K562 (cell line): ENCODE results near the gene SLC39A13. TPM values are rescaled to one million over a fixed set of nuclear protein-coding genes. Genes with fewer than 3 reads are reported as not detected.

ENCODE experiments used
- ATF1 ChIP-seq, 2 experiments: fragments of 450-650 bp in 1 of 2; IDR thresholded peaks; 2 replicates each; pipeline ENCODE4 v1.6.1; 2016; ENCODE audit warnings: missing compliant biosample characterization in 1 of 2, missing genetic modification characterization in 1 of 2
- BHLHE40 ChIP-seq: IDR thresholded peaks from 2 replicates; pipeline ENCODE4 v1.6.1; 2011; ENCODE audit warnings: low read length, improper control_type of control experiment
- CTBP1 ChIP-seq: fragments of 450-650 bp; IDR thresholded peaks from 2 replicates; pipeline ENCODE4 v1.6.1; 2016; ENCODE audit warnings: borderline replicate concordance
- E2F3 ChIP-seq: fragments of 250-450 bp; sonication (Bioruptor Pico); IDR thresholded peaks from 2 replicates; pipeline ENCODE4 v1.4.0; 2020; ENCODE audit warnings: mild to moderate bottlenecking
- ETV1 ChIP-seq: fragments of 450-650 bp; conservative IDR thresholded peaks from 2 replicates; pipeline ENCODE4 v1.6.1; 2016; ENCODE audit warnings: missing genetic modification characterization, control low read depth, low read depth, missing compliant biosample characterization
- HDGF ChIP-seq: fragments of 450-650 bp; IDR thresholded peaks from 2 replicates; pipeline ENCODE4 v1.6.1; 2016
- HMG20A ChIP-seq: fragments of 450-650 bp; formaldehyde crosslinking; conservative IDR thresholded peaks from 2 replicates; pipeline ENCODE4 v1.4.0; 2020; ENCODE audit warnings: mild to moderate bottlenecking, mixed read lengths
- KDM2B ChIP-seq: fragments of 250-450 bp; sonication (Bioruptor Pico); IDR thresholded peaks from 2 replicates; pipeline ENCODE4 v1.8.0; 2021; ENCODE audit warnings: mild to moderate bottlenecking, moderate library complexity
- KDM5B ChIP-seq: fragments of 200-600 bp; sonication (generic); IDR thresholded peaks from 2 replicates; pipeline ENCODE4 v1.6.1; 2012; ENCODE audit warnings: low read depth, mild to moderate bottlenecking, moderate library complexity, low read length, control low read depth, inconsistent platforms; ENCODE audit not compliant: insufficient replicate concordance
- LEF1 ChIP-seq: fragments of 450-650 bp; IDR thresholded peaks from 2 replicates; pipeline ENCODE4 v1.6.1; 2016; ENCODE audit warnings: mild to moderate bottlenecking
- MLLT1 ChIP-seq, 2 experiments: fragments of 450-650 bp; IDR thresholded peaks; 2 replicates each; pipeline ENCODE4 v1.6.1; 2016
- NR2F6 ChIP-seq: fragments of 450-650 bp; formaldehyde crosslinking; IDR thresholded peaks from 2 replicates; pipeline ENCODE4 v1.4.0; 2020; ENCODE audit warnings: mild to moderate bottlenecking
- PHF8 ChIP-seq: fragments of 200-600 bp; sonication (generic); IDR thresholded peaks from 2 replicates; pipeline ENCODE4 v1.6.1; 2012; ENCODE audit warnings: mixed run types, mild to moderate bottlenecking, inconsistent platforms, low read length, moderate library complexity, borderline replicate concordance
- SNRNP70 ChIP-seq: fragments of 200-400 bp; formaldehyde crosslinking; optimal IDR thresholded peaks from 2 replicates; pipeline ENCODE3; 2017; ENCODE audit warnings: low read depth, low read length
- TAF1 ChIP-seq: IDR thresholded peaks from 2 replicates; pipeline ENCODE4 v1.6.1; 2011; ENCODE audit warnings: mild to moderate bottlenecking, low read length, moderate library complexity; ENCODE audit not compliant: insufficient read depth, control insufficient read depth, severe bottlenecking; ENCODE audit errors: extremely low read depth
- VEZF1 ChIP-seq: fragments of 200-800 bp; sonication (Bioruptor generic); IDR thresholded peaks from 2 replicates; pipeline ENCODE4 v1.6.1; 2017; ENCODE audit warnings: missing genetic modification characterization, missing compliant biosample characterization
- YBX1 ChIP-seq: fragments of 450-650 bp; IDR thresholded peaks from 2 replicates; pipeline ENCODE4 v1.7.1; 2016; ENCODE audit warnings: mild to moderate bottlenecking
- ZMIZ1 ChIP-seq, 2 experiments: fragments of 150-350 bp in 1 of 2; IDR thresholded peaks; 2 replicates each; pipeline ENCODE4 v1.6.1; 2012 to 2016; ENCODE audit warnings: low read depth in 2 of 2, low read length in 2 of 2, mild to moderate bottlenecking in 1 of 2, moderate library complexity in 1 of 2
- ZNF143 ChIP-seq: sonication (generic); formaldehyde crosslinking; IDR thresholded peaks from 2 replicates; pipeline ENCODE4 v1.9.0; 2022; ENCODE audit warnings: mild to moderate bottlenecking, missing genetic modification reagents
- ZNF24 ChIP-seq: fragments of 450-650 bp; IDR thresholded peaks from 2 replicates; pipeline ENCODE4 v1.6.1; 2016
- ZNF263 ChIP-seq: sonication (generic); formaldehyde crosslinking; IDR thresholded peaks from 2 replicates; pipeline ENCODE4 v1.8.0; 2022; ENCODE audit warnings: mild to moderate bottlenecking, missing genetic modification reagents, borderline replicate concordance
- ZSCAN32 ChIP-seq: fragments of 450-650 bp; formaldehyde crosslinking; IDR thresholded peaks from 2 replicates; pipeline ENCODE4 v1.4.0; 2020; ENCODE audit warnings: mild to moderate bottlenecking, moderate library complexity
- polyA plus RNA-seq, 8 experiments: library from polyadenylated mRNA; depleted of rRNA in 4 of 8; stranded (reverse) in 5 of 8; unstranded in 3 of 8; fragments of >200 nt; fragmentation: Nextera tagmentation in 2 of 8; fragmentation: Illumina TruSeq in 1 of 8; extraction: Ambion mirVana in 2 of 8; extraction: Trizol in 1 of 8; gene quantifications; 2 replicates each; pipeline versions ENCODE4 v1.2.1 to v1.2.3, GENCODE V29; 2011 to 2014; ENCODE audit warnings: inconsistent platforms in 1 of 8, missing spikeins in 1 of 8
- total RNA-seq, 7 experiments: library from RNA; depleted of rRNA in 6 of 7; stranded (reverse); fragments of >200 nt in 6 of 7; fragmentation: Illumina TruSeq in 2 of 7; extraction: Trizol in 2 of 7; gene quantifications; 2 replicates each; pipeline versions ENCODE4 v1.2.1 to v1.2.3, GENCODE V29; 2011 to 2021; ENCODE audit warnings: low replicate concordance in 1 of 7

Gene SLC39A13
- total and polyA plus RNA-seq, 9 of the 15 experiments (the other 6 are each of a cell fraction or from before 2014, with no cell fraction given), result 0.17 to 15.9 (median 3.2) TPM

GRCh38 chr11:47376525-47377371 lies 31.6 kb upstream of the SLC39A13 start (continued):
- TF ChIP-seq SNRNP70 (no peak), MLLT1 (IDR thresholded peaks at IDR 0.05) (peak; percentile 57 to 86; a peak in 2 of 4 replicates), KDM5B (peak; percentile 43), HMG20A (CRISPR knock-in tag) (no peak), HDGF (peak; percentile 71; the same call in 1 of the 2 replicates), ZSCAN32 (CRISPR knock-in tag) (no peak), ZNF143 (CRISPR knock-in tag) (no peak), PHF8 (peak; percentile 18; the same call in 1 of the 2 replicates), ZNF263 (CRISPR knock-in tag) (peak; percentile 99), KDM2B (CRISPR knock-in tag) (no peak), LEF1 (peak; percentile 48), VEZF1 (CRISPR knock-in tag) (peak; percentile 74), TAF1 (no peak), BHLHE40 (peak; percentile 65), E2F3 (CRISPR knock-in tag) (no peak), ZMIZ1 (IDR thresholded peaks at IDR 0.05; ENCODE audit: low read depth in 2 of 2, low read length in 2 of 2) (no peak), NR2F6 (CRISPR knock-in tag) (no peak), CTBP1 (peak; percentile 58; the same call in 1 of the 2 replicates), ZNF24 (no peak), ETV1 (tag) (no peak), YBX1 (no peak), ATF1 (CRISPR knock-in tag; IDR thresholded peaks at IDR 0.05) (no peak), ATF1 (tag; IDR thresholded peaks at IDR 0.05) (peak; percentile 48)
